ENCODE measurements around the gene CRYGB.

GRCh38 chr2:208175069-208175839 lies 29.3 kb upstream of the CRYGB start:
- TF ChIP-seq CTCF (IDR thresholded peaks at IDR 0.05), result peak; percentile 65 to 80 (median 75)
- no peak for TF ChIP-seq POLR2A (IDR thresholded peaks at IDR 0.05)

All from testis (tissue), 2 donors.